Smooth muscle cell (in vitro differentiated cells): ENCODE results near the gene MAFG. TPM values are rescaled to one million over a fixed set of nuclear protein-coding genes. Genes with fewer than 3 reads are reported as not detected.

Experiments used
- DNase-seq: peaks from one replicate; lab custom pipeline; 2025; ENCODE audit not compliant: unreplicated experiment; lab: John Stamatoyannopoulos, UW
- H2AFZ ChIP-seq: fragments of 200-600 bp; sonication (generic); 2 replicates; pipeline ENCODE4 v1.6.0; 2016; ENCODE audit warnings: antibody characterized with exemption, low read depth, mild to moderate bottlenecking
- H3F3A ChIP-seq: fragments of 200-600 bp; sonication (generic); 2 replicates; pipeline ENCODE4 v1.6.0; 2017; ENCODE audit warnings: antibody characterized with exemption, low read depth
- H3K27ac ChIP-seq: fragments of 200-600 bp; sonication (generic); 2 replicates; pipeline ENCODE4 v1.5.1; 2016; ENCODE audit warnings: low read depth, mild to moderate bottlenecking
- H3K27me3 ChIP-seq: fragments of 200-600 bp; sonication (generic); 2 replicates; pipeline ENCODE4 v1.6.1; 2016; ENCODE audit warnings: low read depth, mild to moderate bottlenecking
- H3K36me3 ChIP-seq: fragments of 200-600 bp; sonication (generic); 2 replicates; pipeline ENCODE4 v1.5.1; 2016; ENCODE audit warnings: low read depth
- H3K4me1 ChIP-seq: fragments of 200-600 bp; sonication (generic); 2 replicates; pipeline ENCODE4 v1.5.1; 2016; ENCODE audit warnings: low read depth
- H3K4me2 ChIP-seq: fragments of 200-600 bp; sonication (generic); 2 replicates; pipeline ENCODE4 v1.6.0; 2016; ENCODE audit warnings: mild to moderate bottlenecking
- H3K4me3 ChIP-seq: fragments of 200-600 bp; sonication (generic); 2 replicates; pipeline ENCODE4 v1.5.1; 2016; ENCODE audit warnings: mild to moderate bottlenecking
- H3K79me2 ChIP-seq: fragments of 200-600 bp; sonication (generic); 2 replicates; pipeline ENCODE4 v1.6.0; 2016; ENCODE audit warnings: low read depth, mild to moderate bottlenecking
- H3K9ac ChIP-seq: fragments of 200-600 bp; sonication (generic); 2 replicates; pipeline ENCODE4 v1.6.0; 2016; ENCODE audit warnings: low read depth
- H3K9me3 ChIP-seq: fragments of 200-600 bp; sonication (generic); replicated peaks from 2 replicates; pipeline ENCODE4 v1.5.1; 2016; ENCODE audit warnings: low read depth
- H4K20me1 ChIP-seq: fragments of 200-600 bp; sonication (generic); 2 replicates; pipeline ENCODE4 v1.6.0; 2016; ENCODE audit warnings: low read depth
- WGBS: methylation state at CpG from one replicate; pipeline ENCODE4 v1.1.7; 2016; ENCODE audit warnings: low lambda C conversion rate; 5-methylcytosine and 5-hydroxymethylcytosine counted together
- polyA plus RNA-seq: library from polyadenylated mRNA; unstranded; fragments of >200 nt; fragmentation: Nextera tagmentation; extraction: Ambion mirVana; gene quantifications from 2 replicates; pipeline ENCODE4 v1.2.1, GENCODE V29; 2016
- total RNA-seq: library from RNA; depleted of rRNA; stranded (reverse); fragments of >200 nt; gene quantifications from 2 replicates; pipeline ENCODE4 v1.2.3, GENCODE V29; 2014
- TF ChIP-seq, protein P1 (sequence below): fragments of 200-600 bp; sonication (generic); IDR thresholded peaks from 2 replicates; pipeline ENCODE4 v1.5.1; 2017; ENCODE audit warnings: borderline replicate concordance, mild to moderate bottlenecking, antibody characterized with exemption; ENCODE audit not compliant: insufficient read depth, poor library complexity, severe bottlenecking

Gene MAFG
- total and polyA plus RNA-seq, 2 experiments from 2014 or later = 15.3 to 30.3 TPM

DNA sequence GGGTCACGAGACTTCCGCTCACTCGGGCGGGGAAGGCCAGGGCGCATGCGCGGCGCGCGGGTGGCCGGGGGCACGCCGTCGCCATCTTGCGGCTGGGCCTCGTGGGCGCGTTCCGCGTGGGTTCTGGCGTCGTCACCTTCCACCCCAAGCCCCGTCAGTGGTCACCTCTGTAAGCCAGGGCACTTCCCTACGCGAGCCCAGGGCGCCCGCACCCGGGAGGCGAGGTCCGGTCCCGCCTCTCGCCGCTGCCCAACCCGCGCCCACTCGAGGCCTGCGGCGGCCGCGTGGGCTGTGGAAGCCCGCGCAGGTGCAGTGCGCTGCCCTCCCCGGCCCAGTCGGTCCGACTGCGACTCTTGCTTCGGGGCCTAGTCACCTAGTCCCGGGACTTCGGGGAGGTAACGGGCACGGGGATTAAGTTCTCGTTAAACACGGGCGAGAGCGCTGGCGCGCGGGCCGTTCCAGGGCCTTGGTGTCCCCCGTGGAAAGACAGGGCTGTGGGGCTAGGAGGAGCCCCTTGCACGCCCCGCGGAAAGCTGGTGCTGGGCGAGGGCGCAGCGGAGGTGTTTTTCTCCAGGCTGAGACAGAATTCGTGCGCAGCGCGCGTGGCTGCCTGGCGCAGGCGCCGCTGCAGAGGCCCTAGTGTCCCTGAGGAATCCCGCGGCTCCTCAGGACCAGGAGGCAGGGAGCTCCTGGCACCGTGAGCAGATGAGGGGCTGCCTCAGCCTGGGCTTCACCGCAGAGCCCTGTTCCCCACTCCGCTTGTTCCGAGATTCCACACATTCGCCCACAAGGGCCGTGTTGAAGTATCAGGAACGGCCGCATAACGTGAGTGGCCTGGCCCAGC lies 55.9 kb downstream of the MAFG start:
- peak; percentile 81 for DNase-seq

DNA sequence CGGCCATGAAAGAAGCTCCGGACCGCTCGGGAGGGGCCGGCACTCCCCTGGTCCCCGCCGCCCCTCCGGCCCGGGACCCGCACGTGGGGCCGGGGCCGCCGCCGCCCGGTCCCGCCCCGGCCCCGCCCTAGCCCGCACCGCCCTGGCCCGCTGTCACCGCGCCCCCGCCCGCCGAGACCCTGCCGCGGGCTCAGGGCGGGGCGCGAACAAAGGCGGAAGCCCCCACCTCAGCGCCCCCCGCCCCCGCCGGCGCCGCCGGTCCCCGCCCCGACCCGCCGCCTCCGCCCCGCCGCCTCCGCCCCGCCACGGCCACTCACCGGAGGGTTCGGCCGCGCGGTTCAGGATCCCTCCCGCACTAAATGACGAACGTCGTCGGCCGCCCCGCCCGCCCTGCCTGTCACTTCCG lies 56.6 kb downstream of the MAFG start, which contains the start of gene ARHGDIA:
TSS of gene ARHGDIA (minus strand) at position 357 of the 406 bp plus-strand sequence. CDS start 1,407 bp downstream, outside the sequence.
- peak within 1 kb of the TSS; percentile 72 for H3K4me3 ChIP-seq
- H4K20me1 ChIP-seq = peaks cover 46% of the 10 kb centered on the region
- peaks cover 27% of the 10 kb centered on the region for H3K4me1 ChIP-seq
- H3K36me3 ChIP-seq = no peaks in the 10 kb centered on the region
- peaks cover 32% of the 10 kb centered on the region for H3F3A ChIP-seq
- H2AFZ ChIP-seq = peak within 1 kb of the TSS; percentile 20
- peak within 1 kb of the TSS; percentile 87 for H3K9ac ChIP-seq
- TF ChIP-seq, protein P1, sequence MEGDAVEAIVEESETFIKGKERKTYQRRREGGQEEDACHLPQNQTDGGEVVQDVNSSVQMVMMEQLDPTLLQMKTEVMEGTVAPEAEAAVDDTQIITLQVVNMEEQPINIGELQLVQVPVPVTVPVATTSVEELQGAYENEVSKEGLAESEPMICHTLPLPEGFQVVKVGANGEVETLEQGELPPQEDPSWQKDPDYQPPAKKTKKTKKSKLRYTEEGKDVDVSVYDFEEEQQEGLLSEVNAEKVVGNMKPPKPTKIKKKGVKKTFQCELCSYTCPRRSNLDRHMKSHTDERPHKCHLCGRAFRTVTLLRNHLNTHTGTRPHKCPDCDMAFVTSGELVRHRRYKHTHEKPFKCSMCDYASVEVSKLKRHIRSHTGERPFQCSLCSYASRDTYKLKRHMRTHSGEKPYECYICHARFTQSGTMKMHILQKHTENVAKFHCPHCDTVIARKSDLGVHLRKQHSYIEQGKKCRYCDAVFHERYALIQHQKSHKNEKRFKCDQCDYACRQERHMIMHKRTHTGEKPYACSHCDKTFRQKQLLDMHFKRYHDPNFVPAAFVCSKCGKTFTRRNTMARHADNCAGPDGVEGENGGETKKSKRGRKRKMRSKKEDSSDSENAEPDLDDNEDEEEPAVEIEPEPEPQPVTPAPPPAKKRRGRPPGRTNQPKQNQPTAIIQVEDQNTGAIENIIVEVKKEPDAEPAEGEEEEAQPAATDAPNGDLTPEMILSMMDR = no peak
- DNase-seq = no peak
- peak within 1 kb of the TSS; percentile 87 for H3K4me2 ChIP-seq
- WGBS = 0% methylated on average over 1 of the region's 64 CpGs
- H3K9me3 ChIP-seq = no peaks in the 10 kb centered on the region
- H3K27me3 ChIP-seq = no peaks in the 10 kb centered on the region
- peaks cover 24% of the 10 kb centered on the region for H3K79me2 ChIP-seq
- peak within 1 kb of the TSS; percentile 78 for H3K27ac ChIP-seq

More for the DNA sequence above, 55.9 kb downstream of the MAFG start:
- Histone ChIP-seq H3K4me3 (peak overlapping the region; percentile 72), H3K27ac (peak overlapping the region; percentile 73), H3K36me3 (no peaks in the 10 kb centered on the region), H3F3A (peaks cover 28% of the 10 kb centered on the region), H3K79me2 (peaks cover 24% of the 10 kb centered on the region), H3K9ac (peak overlapping the region; percentile 87), H3K9me3 (no peaks in the 10 kb centered on the region), H2AFZ (peak overlapping the region; percentile 20), H3K27me3 (no peaks in the 10 kb centered on the region), H4K20me1 (peaks cover 39% of the 10 kb centered on the region), H3K4me2 (peak overlapping the region; percentile 87), H3K4me1 (peaks cover 26% of the 10 kb centered on the region)
- WGBS = 3% methylated on average over 84 of the region's 86 CpGs
- TF ChIP-seq, protein P1 = peak; percentile 33

DNA sequence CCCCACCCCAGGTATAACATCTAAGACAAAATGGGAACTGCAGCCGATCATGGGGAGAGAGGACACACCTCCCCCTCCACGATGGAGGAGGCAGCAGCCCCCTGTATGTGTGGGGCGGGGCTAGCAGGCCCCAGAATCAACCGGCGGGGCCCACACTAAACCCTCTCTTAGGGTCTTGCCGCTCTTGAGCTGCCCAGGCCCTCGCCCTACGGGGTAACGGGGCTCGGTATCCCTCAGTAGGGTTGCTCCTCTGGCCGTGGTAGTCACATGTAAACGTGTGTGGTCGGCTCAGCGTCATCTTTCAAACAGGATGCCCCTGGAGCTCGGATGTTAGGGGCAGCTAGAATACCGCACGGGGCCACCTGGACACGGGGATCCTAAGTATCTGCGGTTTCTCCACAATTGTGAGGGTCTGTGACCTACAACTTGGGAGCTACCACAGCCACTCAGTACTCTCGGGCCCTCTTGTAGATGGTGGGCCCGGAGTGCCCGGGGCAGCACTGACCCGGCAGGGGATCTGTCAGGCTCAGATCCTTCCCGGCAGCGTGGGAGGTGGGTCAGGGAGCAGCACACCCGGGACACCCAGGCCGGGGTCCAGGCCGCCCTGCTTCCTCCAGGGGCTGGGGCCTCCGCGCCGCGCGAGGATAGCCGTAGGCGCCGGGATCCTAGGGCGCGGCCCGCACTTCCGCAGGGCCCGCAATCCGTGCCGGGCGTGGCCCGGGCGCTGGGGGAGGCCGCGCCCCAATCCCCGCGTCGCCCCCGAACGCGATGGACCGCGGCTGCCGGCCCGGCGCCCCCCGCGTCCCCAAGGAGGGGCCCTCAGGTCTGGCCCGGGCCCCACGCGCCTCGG lies 57.2 kb downstream of the MAFG start:
- H3K4me1 ChIP-seq = peaks cover 29% of the 10 kb centered on the region
- WGBS = 2% methylated on average over 48 of the region's 65 CpGs

More for the DNA sequence above, 57.2 kb downstream of the MAFG start:
- Histone ChIP-seq H3K27me3 (no peaks in the 10 kb centered on the region), H3K4me2 (peak overlapping the region; percentile 85), H3K27ac (peak overlapping the region; percentile 78), H3K4me3 (peak overlapping the region; percentile 72), H3K9ac (peak overlapping the region; percentile 46), H3K36me3 (no peaks in the 10 kb centered on the region), H3K79me2 (peaks cover 25% of the 10 kb centered on the region), H4K20me1 (peaks cover 52% of the 10 kb centered on the region), H2AFZ (no peak overlapping the region), H3K9me3 (no peaks in the 10 kb centered on the region), H3F3A (peaks cover 36% of the 10 kb centered on the region)
- no peak for DNase-seq
- TF ChIP-seq, protein P1 = no peak
